ENCODE data around the gene LRCH4.

DNA sequence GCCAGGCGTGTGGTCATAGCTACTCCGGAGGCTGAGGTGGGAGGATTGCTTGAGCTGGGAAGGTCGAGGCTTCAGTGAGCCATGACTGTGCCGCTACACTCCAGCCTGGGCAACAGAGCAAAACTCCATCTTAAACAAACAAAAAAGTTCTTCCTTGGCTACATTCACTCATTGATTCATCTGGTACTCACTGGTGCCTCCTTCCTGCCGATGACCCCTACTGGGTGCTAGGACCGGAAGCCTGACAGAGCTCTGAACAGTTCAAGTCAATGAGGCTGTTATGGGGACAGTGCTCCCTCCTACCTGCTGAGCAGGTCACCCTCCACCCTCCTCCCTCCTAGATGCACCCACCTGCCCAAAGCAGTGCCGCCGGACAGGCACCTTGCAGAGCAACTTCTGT lies 21.2 kb upstream of the LRCH4 start:
- TF ChIP-seq TEAD4 (IDR thresholded peaks at IDR 0.05), result no peak
- TF ChIP-seq, protein P1, sequence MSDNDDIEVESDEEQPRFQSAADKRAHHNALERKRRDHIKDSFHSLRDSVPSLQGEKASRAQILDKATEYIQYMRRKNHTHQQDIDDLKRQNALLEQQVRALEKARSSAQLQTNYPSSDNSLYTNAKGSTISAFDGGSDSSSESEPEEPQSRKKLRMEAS (IDR thresholded peaks at IDR 0.05), result no peak
- TF ChIP-seq, protein P2, sequence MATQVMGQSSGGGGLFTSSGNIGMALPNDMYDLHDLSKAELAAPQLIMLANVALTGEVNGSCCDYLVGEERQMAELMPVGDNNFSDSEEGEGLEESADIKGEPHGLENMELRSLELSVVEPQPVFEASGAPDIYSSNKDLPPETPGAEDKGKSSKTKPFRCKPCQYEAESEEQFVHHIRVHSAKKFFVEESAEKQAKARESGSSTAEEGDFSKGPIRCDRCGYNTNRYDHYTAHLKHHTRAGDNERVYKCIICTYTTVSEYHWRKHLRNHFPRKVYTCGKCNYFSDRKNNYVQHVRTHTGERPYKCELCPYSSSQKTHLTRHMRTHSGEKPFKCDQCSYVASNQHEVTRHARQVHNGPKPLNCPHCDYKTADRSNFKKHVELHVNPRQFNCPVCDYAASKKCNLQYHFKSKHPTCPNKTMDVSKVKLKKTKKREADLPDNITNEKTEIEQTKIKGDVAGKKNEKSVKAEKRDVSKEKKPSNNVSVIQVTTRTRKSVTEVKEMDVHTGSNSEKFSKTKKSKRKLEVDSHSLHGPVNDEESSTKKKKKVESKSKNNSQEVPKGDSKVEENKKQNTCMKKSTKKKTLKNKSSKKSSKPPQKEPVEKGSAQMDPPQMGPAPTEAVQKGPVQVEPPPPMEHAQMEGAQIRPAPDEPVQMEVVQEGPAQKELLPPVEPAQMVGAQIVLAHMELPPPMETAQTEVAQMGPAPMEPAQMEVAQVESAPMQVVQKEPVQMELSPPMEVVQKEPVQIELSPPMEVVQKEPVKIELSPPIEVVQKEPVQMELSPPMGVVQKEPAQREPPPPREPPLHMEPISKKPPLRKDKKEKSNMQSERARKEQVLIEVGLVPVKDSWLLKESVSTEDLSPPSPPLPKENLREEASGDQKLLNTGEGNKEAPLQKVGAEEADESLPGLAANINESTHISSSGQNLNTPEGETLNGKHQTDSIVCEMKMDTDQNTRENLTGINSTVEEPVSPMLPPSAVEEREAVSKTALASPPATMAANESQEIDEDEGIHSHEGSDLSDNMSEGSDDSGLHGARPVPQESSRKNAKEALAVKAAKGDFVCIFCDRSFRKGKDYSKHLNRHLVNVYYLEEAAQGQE (IDR thresholded peaks at IDR 0.05; ENCODE audit: low read depth), result no peak
- TF ChIP-seq CEBPB (IDR thresholded peaks at IDR 0.05), result no peak
- no peak for TF ChIP-seq NFIC (IDR thresholded peaks at IDR 0.05)
- no peak for TF ChIP-seq RAD21 (IDR thresholded peaks at IDR 0.05; ENCODE audit: low read depth)
- TF ChIP-seq TAF1 (IDR thresholded peaks at IDR 0.05; ENCODE audit: low read depth), result no peak
